HS-5 (cell line): ENCODE results near the gene GATD1.
A peak's percentile ranks its signal among the peaks of the same experiment; 100 is the strongest.

Experiments
- DNase-seq: peaks from one replicate; pipeline ENCODE4 v3.0.0-alpha.2; 2012; ENCODE audit warnings: low read depth

GATD1 gene

DNA sequence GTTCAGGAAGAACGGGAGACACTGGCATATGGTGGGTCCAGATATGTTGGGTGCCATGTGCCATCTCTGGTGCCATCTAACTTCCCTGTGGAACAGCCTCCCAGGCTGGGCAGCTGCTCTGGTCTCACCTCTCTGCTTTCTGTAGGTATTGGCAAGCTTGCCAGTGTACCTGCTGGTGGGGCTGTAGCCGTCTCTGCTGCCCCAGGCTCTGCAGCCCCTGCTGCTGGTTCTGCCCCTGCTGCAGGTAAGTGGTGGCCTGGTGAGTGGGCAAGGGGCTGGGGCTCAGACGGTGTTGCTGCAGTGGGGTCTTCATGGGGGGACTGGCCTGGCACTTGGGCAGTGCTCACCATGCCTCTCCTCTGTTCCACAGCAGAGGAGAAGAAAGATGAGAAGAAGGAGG is 35.1 kb upstream of the GATD1 start:
- no peak for DNase-seq

DNA sequence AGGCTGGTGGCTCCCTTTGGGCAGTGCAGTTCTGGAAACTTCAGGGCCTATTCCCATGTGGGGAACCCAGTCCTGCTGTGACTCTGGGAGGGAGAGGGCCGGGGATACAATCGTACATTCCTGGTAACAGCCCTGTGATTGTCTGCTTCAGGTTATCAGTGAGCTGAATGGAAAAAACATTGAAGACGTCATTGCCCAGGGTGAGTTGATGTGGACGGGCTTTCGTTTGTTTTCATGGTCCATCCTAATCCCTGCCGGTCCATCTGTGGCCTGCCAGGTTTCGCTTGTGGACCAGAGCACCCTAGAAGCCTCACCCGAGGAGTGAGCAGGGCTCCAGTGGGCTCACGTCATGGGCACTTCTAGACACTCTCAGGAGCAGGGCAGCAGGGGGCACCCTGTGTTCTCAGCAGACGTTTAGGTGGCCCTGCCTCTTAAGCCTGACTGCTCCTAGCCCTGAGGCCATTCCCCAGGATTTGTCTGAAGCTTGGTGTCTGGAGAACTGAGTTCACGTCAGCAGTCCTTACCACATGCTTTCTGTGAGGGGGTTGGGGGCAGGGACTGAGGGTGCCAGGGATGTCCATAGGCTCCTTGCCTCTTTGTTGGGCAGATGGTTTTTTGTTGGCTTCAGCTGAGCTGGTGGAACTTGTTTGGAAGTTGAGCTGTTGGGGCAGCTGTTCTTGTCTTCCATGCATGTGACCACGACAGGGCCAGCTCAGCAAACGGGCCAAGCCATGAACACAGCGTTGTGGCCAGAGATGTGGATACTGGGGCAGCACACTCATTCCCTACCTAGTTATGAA is 34.4 kb upstream of the GATD1 start:
- no peak for DNase-seq

- no peak for DNase-seq
Observed at GRCh38 chr11:810040-810567, 32.8 kb upstream of the GATD1 start.

GRCh38 chr11:809287-810039 is 32.2 kb upstream of the GATD1 start, which contains the start of gene RPLP2:
Gene RPLP2, plus strand, starts transcription at chr11:809967. Its CDS starts 268 bp downstream, at chr11:810235.
- DNase-seq = peak; percentile 89

DNA sequence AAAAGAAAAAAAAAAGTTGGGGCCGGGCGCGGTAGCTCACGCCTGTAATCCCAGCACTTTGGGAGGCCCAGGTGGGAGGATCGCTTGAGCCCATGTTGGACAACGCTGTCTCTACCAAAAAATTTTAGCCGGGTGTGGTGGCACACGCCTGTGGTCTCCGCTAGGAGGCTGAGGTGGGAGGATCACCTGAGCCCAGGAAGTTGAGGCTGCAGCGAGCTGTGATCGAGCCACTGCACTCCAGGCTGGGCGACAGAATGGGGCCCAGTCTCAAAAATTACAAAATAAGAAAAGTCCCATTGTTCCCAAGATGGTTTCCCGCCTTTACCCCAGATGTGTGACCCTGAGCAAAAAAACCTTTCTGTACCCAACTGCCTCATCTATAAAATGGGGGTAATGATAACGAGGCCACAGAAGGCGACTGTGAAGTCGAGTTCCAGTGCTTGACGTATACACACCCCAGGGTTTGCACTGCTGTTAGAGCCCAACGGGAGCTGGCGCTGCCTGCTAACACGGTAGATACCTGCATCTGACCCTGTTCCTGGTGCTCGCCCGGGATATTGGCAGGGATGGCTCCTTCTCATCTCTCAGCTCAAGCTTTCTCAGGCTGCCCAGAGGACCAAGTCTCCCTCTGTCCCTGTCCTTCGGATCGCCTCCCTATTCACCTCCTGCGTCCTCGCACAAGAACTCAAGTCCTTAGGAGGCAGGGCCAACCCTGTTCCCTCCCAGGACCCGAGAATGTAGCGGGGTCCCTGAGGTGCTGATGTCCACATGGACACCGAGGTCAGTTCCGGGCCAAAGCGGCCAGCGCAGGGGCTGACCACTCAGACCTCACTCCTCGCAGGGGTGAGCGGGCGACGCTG is 31.4 kb upstream of the GATD1 start:
- DNase-seq = no peak

DNA sequence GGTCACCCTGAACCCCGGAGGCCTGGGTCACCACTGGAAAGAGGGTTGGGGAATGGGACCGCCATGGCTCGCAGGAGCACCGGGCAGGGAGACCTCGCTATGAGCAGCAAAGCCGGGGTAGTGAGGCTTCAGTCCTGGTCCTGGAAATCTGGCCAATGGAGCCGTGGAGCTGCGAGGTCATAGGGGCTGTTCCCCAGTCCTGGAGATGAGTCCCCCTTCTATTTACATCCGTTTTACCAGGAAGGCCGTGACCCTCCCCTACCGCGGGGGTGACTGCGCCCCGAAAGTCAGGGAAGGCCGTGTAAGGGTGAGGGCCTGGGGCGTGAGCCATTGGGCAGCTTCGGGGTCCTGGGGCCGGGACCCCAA is 27.3 kb upstream of the GATD1 start:
- no peak for DNase-seq

DNA sequence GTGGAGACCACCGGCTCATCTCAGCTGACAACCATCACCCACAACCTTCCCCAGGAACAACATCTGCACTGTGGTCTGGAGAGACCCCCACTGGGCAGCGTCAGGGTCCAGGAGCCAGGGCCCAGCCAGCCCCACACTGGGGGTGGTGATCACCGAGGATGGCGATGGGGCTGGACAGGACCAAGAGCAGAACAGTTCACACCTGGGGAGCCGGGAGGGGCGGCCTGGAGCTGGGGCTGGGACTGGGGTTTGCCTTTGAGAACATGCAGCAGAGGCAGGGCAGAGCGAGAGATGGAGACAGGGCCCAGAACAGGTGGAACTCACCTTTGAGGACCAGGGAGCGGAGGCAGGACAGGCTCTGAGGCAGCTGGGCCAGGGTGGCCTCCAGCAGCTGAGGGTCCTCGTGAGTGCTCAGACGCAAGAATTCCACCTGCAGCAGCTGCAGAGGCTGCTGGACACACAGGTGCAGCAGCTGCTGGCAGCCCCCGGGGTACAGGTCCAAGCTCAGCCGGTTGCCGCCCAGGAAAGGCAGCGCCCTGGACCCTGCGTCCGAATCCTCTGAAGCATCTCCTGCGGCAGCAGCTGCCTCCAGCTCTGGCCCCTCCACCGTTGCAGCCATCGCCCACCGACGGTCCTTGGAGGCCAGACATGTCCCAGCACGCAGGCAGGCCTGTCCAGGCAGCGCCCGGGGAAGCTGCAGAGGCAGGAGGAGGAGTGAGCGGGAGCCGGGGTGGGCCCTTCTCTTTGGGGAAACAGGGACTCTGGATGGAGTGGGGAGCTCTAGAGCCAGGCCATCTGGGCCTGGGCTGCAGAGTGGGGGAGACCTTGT is 26.7 kb upstream of the GATD1 start:
- no peak for DNase-seq

DNA sequence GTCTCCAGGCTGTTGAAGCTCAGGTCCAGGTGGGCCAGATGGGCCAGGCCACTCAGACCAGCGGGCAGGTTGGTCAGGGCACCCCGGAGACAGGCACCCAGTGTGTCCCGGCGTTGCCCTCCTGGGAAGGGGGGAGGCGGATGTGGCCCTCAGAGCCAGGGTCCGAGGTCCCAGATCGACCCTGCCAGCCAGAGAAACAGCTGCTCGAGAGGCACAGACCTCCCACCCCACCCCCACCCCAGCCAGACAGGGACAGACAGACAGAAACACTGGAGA is 26.1 kb upstream of the GATD1 start:
- no peak for DNase-seq

DNA sequence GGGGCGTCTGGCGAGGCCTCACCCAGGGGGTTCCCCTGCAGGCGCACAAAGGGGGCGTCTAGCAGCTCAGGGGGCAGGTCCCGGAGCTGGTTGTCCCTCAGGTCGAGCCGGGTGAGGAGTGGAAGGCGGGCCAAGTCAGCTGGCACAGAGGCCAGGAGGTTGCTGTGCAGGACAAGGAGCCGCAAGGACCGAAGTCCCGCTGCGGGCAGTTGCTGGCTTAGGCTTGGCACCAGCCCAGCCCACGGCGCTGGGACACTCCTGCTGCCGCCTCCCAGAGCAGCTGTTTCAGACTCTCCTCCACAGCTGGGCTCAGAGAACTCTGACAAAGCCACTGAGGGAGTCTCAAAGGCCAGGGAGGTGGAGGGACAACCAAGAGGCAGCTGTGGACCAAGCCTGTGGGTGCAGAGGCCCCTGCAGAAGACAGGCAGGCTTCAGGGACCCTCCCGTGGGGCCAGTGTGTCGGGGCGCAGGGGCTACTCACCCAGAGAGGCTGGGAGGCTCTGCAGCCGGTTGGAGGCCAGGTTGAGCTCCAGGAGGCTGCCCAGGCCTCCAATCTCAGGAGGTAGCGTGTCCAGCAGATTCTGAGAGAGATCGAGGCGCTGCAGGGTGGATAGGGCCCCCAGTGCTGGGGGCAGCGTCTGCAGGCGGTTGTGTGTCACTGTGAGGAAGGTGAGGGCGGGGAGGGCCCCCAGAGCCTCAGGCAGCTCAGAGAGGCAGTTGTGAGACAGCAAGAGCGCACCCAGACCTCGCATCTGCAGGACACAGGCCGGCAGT is 25.6 kb upstream of the GATD1 start:
- no peak for DNase-seq

- no peak for DNase-seq
Observed at GRCh38 chr11:802018-802617, 24.8 kb upstream of the GATD1 start.

DNA sequence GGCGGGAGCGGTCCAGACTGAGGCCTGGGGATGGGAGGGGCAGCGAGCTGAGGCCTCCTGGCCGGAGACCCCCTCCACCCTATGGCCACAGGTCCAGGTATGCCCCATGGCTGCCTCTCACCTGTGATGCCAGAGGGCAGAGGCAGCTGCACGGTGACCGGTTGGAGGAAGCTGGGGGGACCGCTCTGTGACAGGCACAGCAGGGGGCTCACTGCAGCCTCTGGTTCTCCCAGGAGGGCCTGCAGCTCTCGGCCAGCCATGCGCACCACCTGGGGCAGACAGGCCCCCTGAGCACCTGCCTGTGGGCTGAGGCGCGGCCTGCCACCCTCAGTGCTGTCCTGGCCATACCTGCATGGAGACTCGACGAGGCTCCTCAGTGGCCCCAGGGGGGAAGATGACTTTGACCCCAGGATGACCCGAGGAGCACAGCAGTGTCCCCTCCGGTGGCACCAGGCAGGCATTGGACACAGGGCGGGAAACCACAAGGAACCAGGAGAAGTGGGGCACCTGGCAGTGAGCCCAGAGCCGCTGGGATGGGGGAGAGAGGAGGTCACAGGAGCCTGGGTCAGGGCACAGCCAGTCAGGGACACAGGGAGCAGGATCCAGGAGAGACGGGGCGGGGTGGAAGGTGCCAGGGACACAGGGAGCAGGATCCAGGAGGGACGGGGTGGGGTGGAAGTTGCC is 24.0 kb upstream of the GATD1 start:
- DNase-seq = no peak

- DNase-seq = no peak
Observed at GRCh38 chr11:800473-800872, 23.2 kb upstream of the GATD1 start.

DNA sequence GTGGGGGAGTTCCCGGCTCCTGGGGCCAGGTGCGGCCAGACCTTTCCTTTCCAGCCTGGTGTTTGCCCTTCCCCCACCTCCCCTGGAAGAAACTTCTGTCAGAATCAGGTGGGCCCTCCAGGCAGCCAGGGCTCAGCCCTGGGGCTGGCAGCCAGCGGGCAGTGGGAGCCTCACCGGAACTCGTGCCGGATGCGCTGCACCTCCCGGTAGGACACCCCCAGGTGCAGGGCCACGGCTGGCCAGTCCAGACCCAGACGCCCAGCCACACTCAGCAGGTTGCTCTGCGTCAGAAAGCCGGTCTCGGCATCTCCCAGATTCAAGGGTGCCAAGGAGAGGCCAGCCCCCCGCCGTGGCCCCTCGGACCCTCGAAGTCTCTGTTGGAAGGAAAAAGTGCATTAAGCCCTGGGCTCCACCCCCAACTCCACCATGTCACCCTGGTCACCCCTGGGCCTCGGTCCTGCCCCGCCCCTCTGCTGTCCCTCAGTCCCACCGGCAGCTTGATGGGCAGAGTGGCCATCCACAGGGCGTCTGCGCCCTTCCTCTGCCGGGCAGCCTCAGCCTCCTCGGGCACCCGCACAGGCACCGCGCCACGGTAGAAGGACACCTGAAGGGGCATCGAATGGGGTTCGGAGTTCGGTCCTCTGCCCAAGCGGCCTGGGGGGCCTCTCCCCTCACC is 22.5 kb upstream of the GATD1 start:
- no peak for DNase-seq

DNA sequence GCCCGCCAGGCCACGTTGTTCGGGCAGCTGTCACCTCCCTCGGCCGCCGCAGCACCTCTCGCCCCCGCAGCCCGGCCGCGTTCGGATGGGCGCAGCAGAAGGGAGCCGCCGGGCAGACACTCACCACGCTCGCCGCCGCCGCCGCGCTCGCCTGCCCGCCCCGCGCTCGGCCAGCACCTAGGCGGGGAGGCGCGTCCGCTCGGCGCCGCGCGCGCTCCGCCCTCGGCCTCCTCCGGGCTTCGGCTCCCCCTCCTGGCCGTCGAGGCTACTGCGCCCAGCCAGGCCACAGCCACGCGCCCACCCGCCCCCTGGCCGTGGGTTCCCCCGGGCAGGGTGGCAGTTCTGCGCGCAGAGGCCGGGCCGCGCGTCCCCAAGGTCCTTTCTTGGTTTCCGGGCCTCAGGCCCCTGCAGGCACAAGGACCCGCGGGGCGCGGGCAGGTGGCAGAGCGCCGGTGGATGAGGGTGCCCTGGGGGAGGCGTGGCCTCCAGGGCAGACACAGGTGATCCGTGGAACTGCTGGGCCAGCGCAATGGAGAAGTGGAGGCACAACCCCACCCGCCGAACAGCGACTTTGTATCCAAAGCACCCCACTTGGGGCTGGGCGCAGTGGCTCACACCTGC is 20.9 kb upstream of the GATD1 start, which contains the start of gene SLC25A22:
SLC25A22 (minus strand) TSS at position 189 of the 621 bp plus-strand sequence. CDS start 3,275 bp downstream, outside the sequence.
- DNase-seq = no peak

- no peak for DNase-seq
Observed at GRCh38 chr11:797296-798092, 20.2 kb upstream of the GATD1 start.

- no peak for DNase-seq
Observed at GRCh38 chr11:796565-797295, 19.4 kb upstream of the GATD1 start.
